Esophagus muscularis mucosa (tissue), 4 donors: Measurements from ENCODE around the gene SULF2. TPM values are rescaled to one million over a fixed set of nuclear protein-coding genes. Genes with fewer than 3 reads are reported as not detected.

Experiments
- DNase-seq: peaks from one replicate; pipeline ENCODE4 v3.0.0-alpha.2; 2017; ENCODE audit errors: extremely low spot score
- H3K27ac ChIP-seq, 4 donors: fragments of 200-600 bp; sonication (generic); replicated peaks in 1 of 4; 1 replicate in 3 of 4; 2 replicates in 1 of 4; pipeline ENCODE4 v1.5.1; 2016 to 2019; ENCODE audit warnings: mild to moderate bottlenecking in 1 of 4
- H3K27me3 ChIP-seq, 4 donors: fragments of 200-600 bp; sonication (generic); one replicate each; pipeline versions ENCODE4 v1.5.1 to v1.6.0; 2016 to 2019
- H3K36me3 ChIP-seq, 4 donors: fragments of 200-600 bp; sonication (generic); one replicate each; pipeline ENCODE4 v1.5.1; 2016 to 2019
- H3K4me1 ChIP-seq, 4 donors: fragments of 200-600 bp; sonication (generic); one replicate each; pipeline ENCODE4 v1.5.1; 2016 to 2019
- H3K4me3 ChIP-seq, 4 donors: fragments of 200-600 bp; sonication (generic); 1 replicate in 2 of 4; 2 replicates in 2 of 4; pipeline ENCODE4 v1.5.1; 2016 to 2019; ENCODE audit warnings: mild to moderate bottlenecking in 4 of 4, moderate library complexity in 1 of 4
- H3K9me3 ChIP-seq, 4 donors: fragments of 200-600 bp; sonication (generic); 1 replicate in 3 of 4; 2 replicates in 1 of 4; pipeline ENCODE4 v1.5.1; 2016 to 2019
- EP300 ChIP-seq: sonication (generic); formaldehyde crosslinking; IDR thresholded peaks from one replicate; pipeline ENCODE4 v1.6.1; 2017; ENCODE audit warnings: antibody characterized with exemption
- POLR2A ChIP-seq: fragments of 450-650 bp; IDR thresholded peaks from one replicate; pipeline ENCODE4 v1.6.1; 2017; ENCODE audit warnings: antibody characterized with exemption, moderate library complexity, mild to moderate bottlenecking, low read depth
- POLR2AphosphoS5 ChIP-seq, 2 donors: sonication (generic); formaldehyde crosslinking; IDR thresholded peaks; one replicate each; pipeline ENCODE4 v1.6.1; 2017; ENCODE audit warnings: antibody characterized with exemption in 2 of 2
- WGBS: methylation state at CpG from one replicate; pipeline ENCODE4 v1.1.5; 2018; 5-methylcytosine and 5-hydroxymethylcytosine counted together
- intact Hi-C: fragments of 100-400 bp; cut with DNase I; formaldehyde crosslinking; loops from one replicate; pipeline ENCODE4 v1.15.1; 2023
- total RNA-seq, 4 donors: library from RNA; depleted of rRNA; stranded (reverse); fragments of >200 nt; gene quantifications; one replicate each; pipeline versions ENCODE4 v1.1.0 to v1.2.1, GENCODE V29; 2016
- TF ChIP-seq, protein P1 (sequence below), 3 experiments: fragments of 200-600 bp in 2 of 3; fragments of 450-650 bp in 1 of 3; sonication (generic) in 2 of 3; IDR thresholded peaks; one replicate each; pipeline ENCODE4 v1.5.1; 2017 to 2019; ENCODE audit warnings: antibody characterized with exemption in 3 of 3, mild to moderate bottlenecking in 2 of 3, moderate library complexity in 1 of 3

SULF2 gene
- total RNA-seq, 4 donors from 2014 or later = 78.7 to 243 (median 138) TPM

DNA sequence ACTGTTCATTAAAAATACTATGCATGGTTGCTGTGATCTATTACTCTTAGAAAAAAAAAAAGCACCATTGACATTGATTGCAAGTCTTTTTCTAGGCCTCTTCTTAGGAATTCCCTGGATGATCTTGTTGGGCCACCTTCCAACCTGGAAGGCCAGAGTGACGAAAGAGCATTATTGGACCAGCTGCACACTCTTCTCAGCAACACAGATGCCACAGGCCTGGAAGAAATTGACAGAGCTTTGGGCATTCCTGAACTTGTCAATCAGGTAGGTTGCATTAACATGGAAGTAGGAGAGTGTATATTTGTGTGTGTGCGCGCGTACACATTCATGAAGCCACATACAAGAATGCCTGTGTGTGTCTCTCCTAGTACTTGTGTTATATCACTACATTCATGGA is 143.2 kb downstream of the SULF2 start:
- WGBS = 90% methylated on average over 4 of the region's 4 CpGs
- Histone ChIP-seq H3K27me3 (no peaks in the 10 kb centered on the region), H3K4me3 (no peak overlapping the region), H3K9me3 (no peaks in the 10 kb centered on the region), H3K4me1 (peaks cover 0 to 8% (median 0%) of the 10 kb centered on the region in 4 donors), H3K36me3 (peaks cover 31 to 91% (median 69%) of the 10 kb centered on the region in 4 donors), H3K27ac (no peak overlapping the region)
- no peak for DNase-seq
- intact Hi-C loops = no loop called here
- TF ChIP-seq, protein P1, sequence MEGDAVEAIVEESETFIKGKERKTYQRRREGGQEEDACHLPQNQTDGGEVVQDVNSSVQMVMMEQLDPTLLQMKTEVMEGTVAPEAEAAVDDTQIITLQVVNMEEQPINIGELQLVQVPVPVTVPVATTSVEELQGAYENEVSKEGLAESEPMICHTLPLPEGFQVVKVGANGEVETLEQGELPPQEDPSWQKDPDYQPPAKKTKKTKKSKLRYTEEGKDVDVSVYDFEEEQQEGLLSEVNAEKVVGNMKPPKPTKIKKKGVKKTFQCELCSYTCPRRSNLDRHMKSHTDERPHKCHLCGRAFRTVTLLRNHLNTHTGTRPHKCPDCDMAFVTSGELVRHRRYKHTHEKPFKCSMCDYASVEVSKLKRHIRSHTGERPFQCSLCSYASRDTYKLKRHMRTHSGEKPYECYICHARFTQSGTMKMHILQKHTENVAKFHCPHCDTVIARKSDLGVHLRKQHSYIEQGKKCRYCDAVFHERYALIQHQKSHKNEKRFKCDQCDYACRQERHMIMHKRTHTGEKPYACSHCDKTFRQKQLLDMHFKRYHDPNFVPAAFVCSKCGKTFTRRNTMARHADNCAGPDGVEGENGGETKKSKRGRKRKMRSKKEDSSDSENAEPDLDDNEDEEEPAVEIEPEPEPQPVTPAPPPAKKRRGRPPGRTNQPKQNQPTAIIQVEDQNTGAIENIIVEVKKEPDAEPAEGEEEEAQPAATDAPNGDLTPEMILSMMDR (IDR thresholded peaks at IDR 0.05) = no peak
- TF ChIP-seq POLR2A (no peak), POLR2AphosphoS5 (IDR thresholded peaks at IDR 0.05) (no peak), EP300 (no peak)

DNA sequence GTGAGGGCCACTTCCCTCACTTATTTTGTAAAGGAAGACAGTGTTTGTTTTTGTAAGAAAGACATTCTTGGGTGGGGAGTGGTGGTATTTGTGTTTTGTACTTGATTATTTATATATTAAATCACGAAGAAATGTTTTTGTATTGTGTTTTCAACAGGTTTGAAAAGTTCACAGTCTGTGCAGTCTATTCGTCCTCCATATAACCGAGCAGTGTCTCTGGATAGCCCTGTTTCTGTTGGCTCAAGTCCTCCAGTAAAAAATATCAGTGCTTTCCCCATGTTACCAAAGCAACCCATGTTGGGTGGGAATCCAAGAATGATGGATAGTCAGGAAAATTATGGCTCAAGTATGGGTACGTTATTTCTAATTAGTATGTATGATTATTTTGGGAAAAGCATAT is 146.4 kb downstream of the SULF2 start:
- Histone ChIP-seq H3K27me3 (no peaks in the 10 kb centered on the region), H3K27ac (no peak overlapping the region), H3K4me3 (no peak overlapping the region), H3K36me3 (peaks cover 43 to 90% (median 78%) of the 10 kb centered on the region in 4 donors), H3K9me3 (no peaks in the 10 kb centered on the region), H3K4me1 (peaks cover 0 to 8% (median 0%) of the 10 kb centered on the region in 4 donors)
- intact Hi-C loops = no loop called here
- 45% methylated on average over 4 of the region's 4 CpGs for WGBS
- DNase-seq = no peak
- TF ChIP-seq, protein P1 (IDR thresholded peaks at IDR 0.05) = no peak
- TF ChIP-seq POLR2AphosphoS5 (IDR thresholded peaks at IDR 0.05) = no peak
- no peak for TF ChIP-seq POLR2A
- no peak for TF ChIP-seq EP300

DNA sequence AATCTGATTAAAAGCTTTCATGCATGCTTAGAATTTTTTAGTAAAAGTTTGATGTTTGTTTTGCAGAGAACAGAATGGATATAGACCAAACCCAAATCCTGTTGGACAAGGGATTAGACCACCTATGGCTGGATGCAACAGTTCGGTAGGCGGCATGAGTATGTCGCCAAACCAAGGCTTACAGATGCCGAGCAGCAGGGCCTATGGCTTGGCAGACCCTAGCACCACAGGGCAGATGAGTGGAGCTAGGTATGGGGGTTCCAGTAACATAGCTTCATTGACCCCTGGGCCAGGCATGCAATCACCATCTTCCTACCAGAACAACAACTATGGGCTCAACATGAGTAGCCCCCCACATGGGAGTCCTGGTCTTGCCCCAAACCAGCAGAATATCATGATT is 150.0 kb downstream of the SULF2 start:
- Histone ChIP-seq H3K4me3 (no peak overlapping the region), H3K36me3 (peaks cover 31 to 94% (median 68%) of the 10 kb centered on the region in 4 donors)
- WGBS = 95% methylated on average over 4 of the region's 4 CpGs

DNA sequence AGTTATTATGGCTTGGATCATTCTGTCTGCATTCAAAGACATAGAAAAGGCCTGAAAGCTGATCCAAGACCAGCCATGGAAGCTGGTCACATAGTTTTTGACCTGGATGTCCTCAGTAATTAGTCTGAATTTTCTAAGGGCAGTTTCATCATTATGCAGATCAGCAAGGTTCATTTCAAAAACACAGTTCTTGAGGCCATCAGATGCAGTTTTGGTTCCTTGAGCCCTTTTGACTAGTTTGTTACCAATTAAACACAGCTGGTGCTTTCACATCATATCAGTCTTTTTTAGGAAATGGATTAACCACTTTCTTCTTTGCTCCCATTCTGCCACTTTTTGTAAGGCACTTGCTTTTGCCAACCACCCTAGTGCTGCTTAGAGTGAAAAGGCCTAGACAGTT is 154.2 kb downstream of the SULF2 start:
- TF ChIP-seq POLR2A (no peak), POLR2AphosphoS5 (IDR thresholded peaks at IDR 0.05) (no peak), EP300 (no peak)
- TF ChIP-seq, protein P1 (IDR thresholded peaks at IDR 0.05) = no peak
- no peaks in the 10 kb centered on the region for H3K9me3 ChIP-seq
- DNase-seq = no peak
- H3K4me3 ChIP-seq = no peak overlapping the region
- no peak overlapping the region for H3K27ac ChIP-seq
- peaks cover 16 to 93% (median 63%) of the 10 kb centered on the region in 4 donors for H3K36me3 ChIP-seq
- intact Hi-C loops = no loop called here
- H3K4me1 ChIP-seq = no peaks in the 10 kb centered on the region
- no peaks in the 10 kb centered on the region for H3K27me3 ChIP-seq

More for the DNA sequence above, 150.0 kb downstream of the SULF2 start:
- Histone ChIP-seq H3K27ac (no peak overlapping the region), H3K4me1 (peaks cover 0 to 8% (median 0%) of the 10 kb centered on the region in 4 donors), H3K27me3 (no peaks in the 10 kb centered on the region), H3K9me3 (no peaks in the 10 kb centered on the region)
- intact Hi-C loops = no loop called here
- TF ChIP-seq POLR2A (no peak), POLR2AphosphoS5 (IDR thresholded peaks at IDR 0.05) (no peak), EP300 (no peak)
- TF ChIP-seq, protein P1 (IDR thresholded peaks at IDR 0.05) = no peak
- DNase-seq = no peak

DNA sequence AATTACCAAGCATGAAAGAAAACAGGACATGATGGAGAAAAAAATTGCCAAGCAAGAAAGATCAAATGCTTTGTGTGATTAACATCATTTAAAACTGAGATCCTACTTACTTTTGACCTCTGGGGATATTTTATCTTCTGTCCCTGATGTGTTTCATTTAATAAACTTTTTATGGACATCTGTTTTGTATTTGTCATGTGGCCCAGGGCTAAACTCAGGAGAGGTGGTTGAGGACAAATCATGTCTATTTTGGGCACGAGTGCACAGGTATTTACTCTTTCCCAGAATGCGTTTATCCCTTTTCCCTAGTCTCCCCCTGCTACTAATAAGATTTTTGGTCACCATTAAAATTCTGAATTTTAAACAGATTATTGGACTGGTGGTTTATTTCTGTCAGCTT is 155.4 kb downstream of the SULF2 start:
- no peak overlapping the region for H3K27ac ChIP-seq
- intact Hi-C loops = loop anchor here (10.0 kb wide), 1 partner anchor 875 kb away; no protein-coding TSS in a partner anchor
- no peak overlapping the region for H3K4me3 ChIP-seq
- DNase-seq = no peak
- H3K4me1 ChIP-seq = no peaks in the 10 kb centered on the region
- TF ChIP-seq POLR2AphosphoS5 (IDR thresholded peaks at IDR 0.05) (no peak), POLR2A (no peak), EP300 (no peak)
- TF ChIP-seq, protein P1 (IDR thresholded peaks at IDR 0.05) = no peak
- WGBS = 73% methylated on average over 2 of the region's 2 CpGs
- H3K36me3 ChIP-seq = peaks cover 7 to 90% (median 57%) of the 10 kb centered on the region in 4 donors
- no peaks in the 10 kb centered on the region for H3K27me3 ChIP-seq
- no peaks in the 10 kb centered on the region for H3K9me3 ChIP-seq
